NCI-H2227 (cell line): ENCODE measurements around the gene CD300LB.

ENCODE experiments used
- DNase-seq: peaks from one replicate; lab custom pipeline; 2025; ENCODE audit not compliant: unreplicated experiment; lab: John Stamatoyannopoulos, UW

Gene CD300LB

DNA sequence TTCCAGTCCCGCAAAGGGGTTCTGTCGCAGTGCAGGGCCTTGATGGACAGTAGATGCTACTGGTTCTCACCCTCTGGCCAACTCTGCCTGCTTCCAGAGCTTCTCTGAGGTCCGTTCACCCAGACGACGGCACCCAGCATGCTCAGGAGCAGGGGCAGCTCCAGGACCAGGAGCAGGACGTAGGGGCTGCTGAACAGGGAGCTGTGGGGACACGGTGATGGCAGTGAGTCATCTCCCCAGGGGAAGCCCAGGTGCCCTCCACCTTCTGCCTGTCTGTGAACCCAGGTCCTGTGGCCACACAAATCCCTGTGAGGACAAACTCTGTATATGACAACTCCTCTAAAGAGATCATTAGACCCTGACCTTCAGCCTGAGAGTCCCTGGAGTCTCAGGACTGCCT, 18.1 kb upstream of the CD300LB start:
- no peak for DNase-seq

DNA sequence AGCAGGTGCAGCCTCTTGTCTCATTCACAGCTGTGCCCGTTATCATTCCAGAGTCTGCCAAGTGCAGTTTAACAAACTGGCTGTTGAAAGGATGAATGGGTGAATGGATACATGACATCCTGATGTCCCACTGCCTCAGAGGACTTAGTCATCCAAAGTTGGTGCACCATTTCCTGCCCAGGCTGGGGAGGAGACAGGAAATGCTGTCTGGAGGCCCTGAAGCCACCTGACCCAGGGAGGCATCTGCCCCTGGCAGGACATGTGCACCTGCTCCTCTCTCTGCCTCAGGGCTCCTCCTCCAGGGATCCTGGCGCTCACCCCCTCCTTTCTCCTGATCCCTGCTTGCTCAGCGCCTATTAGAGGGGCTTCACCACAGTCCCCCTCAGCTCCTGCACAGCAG, 16.5 kb upstream of the CD300LB start:
- no peak for DNase-seq

DNA sequence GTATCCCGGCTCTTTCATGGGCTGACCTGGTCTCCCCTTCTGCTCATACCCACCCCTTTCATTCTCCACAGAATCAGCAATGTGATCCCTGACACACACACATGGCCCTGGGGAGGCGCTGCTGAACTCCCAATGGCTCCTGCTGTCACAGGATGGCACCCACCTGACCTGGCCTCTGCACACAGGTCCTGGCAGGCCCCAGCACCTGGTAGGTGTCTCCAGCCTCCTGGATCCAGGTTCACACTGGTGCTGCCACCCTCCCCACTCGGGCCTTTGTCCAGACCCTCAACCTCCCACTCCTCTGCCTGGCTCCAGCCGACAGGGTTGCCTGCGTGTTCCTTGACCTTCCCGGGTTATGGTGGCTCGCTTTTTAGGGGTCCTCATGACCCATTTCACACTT, 16.0 kb upstream of the CD300LB start:
- no peak for DNase-seq

DNA sequence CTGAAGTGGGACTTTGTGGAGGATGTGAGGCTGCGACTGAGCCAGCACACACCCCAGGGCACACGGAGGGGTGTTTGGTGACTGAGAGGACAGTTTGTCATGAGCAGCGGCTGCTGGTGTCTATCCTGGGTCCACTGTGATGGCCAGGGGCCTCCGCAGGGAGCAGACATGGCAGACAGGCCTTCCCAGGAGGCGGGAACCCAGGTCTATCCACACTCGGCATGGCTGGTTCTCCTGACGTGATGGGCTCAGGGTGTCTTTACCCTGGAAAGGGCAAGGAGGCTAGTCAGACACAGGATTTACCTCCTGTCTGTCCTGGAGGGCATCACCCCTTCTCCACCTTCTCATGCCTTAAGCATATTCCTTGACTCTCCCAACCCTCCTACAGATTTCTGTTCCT, 15.3 kb upstream of the CD300LB start:
- DNase-seq: no peak

DNA sequence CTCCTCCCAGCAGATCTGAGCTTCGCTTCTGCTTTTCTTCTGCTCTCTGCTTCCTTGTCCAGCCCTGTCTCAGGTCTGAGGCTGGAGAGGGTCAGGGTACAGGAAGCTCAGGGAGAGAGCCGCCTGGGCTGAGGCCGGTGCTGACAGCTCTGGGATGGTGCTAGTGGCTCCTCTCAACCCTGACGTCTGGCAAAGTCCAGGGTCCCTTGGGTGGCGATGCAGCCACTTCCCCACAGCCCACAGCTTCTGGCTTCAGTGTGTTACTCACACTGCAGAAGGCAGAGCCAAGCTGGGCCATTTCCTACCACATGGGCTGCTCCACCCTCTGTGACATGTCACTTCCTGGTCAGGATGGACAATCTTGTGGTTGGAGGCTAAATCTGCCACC, 14.6 kb upstream of the CD300LB start, which contains the start of gene CD300C:
TSS of gene CD300C (minus strand) at position 273 of the 388 bp plus-strand sequence. CDS start 333 bp downstream, outside the sequence.
- no peak for DNase-seq

DNA sequence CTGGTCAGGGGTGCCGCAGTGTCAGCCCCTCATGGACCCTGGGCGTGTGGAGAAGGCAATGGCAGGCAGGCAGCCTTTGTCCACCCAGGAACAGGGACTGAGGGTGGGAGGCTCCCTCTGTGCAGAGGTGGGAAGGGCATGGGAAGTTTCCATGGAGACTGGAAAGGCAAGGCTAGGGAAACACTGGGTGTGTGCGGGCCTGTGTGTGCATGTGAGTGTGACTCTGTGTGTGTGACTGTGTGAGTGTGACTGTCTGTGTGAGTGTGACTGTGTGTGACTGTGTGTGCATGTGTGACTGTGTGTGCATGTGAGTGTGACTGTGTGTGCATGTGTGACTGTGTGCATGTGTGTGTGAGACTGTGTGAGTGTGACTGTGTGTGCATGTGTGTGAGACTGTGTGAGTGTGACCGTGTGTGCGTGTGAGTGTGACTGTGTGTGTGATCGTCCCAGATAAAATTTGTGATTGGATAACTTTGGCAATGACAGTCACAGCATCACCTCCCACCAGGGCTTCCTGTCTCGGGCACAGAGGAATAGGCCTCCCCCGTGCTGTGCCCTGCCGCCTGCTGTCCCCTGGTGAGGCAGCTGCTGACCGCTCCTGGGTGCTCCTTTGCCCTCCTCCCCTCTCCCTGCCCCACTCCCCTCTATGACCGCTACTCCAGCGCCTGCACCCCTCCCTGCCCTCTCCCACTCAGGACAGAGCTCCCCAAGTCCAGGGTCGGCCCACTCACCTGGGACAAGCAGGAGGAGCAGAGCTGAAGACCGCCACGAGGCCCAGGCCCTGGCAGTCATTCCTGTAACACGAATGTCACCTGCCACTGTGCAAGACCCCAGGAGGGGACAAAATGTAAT, 13.9 kb upstream of the CD300LB start:
- no peak for DNase-seq

DNA sequence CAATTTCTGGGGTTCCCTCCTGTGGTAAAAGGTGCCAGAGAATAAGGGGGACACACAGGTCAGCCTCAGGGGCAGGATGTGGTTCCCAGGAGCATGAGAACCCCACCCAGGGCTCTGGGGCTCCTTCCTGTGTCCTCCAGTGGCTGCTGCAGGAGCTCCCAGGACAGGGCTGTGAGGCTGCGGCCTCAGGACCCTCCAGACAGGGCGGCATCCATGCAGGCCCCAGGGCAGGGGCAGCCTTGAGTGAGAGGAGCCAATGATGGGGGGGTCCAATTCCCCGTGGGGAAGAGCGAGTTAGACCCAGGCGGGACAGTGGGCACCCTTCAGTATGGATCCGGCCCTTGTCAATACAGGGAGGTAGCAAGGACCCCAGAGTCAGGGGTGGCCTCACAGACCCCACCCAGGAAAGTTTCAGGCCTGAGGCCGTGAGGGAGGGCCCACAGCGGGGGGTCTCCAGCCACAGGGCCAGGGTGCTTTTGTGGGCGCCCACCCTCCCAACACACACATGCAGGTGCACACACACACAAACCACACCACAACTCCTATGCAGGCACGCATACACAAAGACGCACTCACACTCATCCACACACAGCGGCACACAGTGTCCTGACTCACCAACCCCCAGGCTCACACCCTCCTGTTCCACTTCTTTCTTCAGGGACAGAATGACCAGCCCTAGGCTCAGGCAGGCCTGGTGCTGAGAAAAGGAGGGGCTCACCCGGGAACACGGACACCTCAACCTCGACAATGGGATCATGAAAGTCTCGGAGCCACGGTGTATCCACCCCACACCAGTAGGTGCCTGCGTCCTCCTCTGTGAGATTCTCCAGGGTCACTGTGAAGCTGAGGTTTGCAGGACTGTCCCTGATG, 12.9 kb upstream of the CD300LB start:
- no peak for DNase-seq

DNA sequence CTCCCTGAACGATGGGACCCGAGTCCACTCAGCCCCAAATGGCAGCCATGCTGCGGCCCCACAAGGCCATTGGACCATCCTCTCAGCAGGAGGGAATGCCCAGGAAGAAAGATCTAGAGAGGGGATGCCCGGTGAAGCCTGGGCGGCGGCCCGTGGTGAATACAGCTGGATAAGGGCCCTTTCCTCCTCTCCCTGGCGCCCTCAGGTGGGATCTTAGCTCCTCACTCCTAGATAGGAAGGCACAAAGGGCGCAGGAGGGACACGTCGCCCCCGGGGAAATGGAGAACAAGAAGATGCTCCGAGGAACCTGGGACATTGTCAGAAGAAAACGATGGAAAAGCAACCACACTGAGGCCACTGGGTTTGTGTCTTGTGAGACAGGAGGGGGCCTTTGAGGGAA, 12.1 kb upstream of the CD300LB start:
- DNase-seq: no peak

DNA sequence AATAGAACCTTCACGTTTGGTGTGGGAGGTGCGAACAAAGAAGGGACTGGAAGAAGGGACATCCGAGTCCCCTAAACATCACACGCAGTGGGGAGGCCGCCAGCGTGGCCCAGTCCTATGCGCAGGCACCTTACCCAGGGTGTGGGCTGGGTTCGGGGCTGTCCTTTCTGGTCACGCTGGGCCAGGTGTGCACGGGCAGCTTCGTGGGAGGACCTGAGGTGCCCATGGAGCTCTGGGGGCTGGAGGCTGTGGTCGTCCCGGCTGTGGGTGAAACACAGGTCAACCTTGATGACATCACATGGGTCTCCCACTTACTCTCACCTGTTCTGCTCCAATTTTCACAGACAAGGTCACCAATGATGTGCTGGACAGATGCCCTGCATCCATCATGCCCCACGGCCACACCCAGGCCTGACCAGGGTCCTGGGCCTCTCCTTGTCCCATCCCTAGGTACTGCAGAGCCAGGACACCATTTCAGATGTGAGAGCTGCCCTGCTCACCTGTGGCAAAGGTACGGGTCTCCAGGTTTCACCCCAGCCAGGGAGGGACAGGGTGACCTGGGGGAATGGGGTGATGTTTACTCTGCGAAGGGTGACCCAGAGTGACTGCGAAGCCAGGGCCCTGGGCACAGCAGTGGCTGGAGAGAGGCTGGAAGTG, 11.6 kb upstream of the CD300LB start:
- DNase-seq: no peak

DNA sequence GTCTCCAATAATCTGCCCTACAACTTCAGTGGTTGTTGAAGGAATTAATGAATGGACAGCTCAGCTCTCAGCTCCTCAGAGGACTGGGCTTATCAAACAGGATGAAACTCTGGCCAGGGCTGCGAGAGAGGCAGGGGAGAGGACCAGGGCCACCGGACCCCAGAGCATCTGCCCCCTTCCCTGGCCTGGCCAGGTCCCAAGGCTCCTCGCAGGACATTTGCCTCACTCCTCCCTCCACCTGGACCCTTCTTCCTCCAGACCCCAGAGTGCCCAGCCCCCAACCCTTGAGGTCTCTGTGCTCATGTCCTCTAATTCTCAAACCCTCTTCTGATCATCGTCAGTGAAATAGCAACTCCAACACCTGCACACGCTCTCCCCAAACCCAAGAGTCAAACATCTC, 10.9 kb upstream of the CD300LB start:
- no peak for DNase-seq

DNA sequence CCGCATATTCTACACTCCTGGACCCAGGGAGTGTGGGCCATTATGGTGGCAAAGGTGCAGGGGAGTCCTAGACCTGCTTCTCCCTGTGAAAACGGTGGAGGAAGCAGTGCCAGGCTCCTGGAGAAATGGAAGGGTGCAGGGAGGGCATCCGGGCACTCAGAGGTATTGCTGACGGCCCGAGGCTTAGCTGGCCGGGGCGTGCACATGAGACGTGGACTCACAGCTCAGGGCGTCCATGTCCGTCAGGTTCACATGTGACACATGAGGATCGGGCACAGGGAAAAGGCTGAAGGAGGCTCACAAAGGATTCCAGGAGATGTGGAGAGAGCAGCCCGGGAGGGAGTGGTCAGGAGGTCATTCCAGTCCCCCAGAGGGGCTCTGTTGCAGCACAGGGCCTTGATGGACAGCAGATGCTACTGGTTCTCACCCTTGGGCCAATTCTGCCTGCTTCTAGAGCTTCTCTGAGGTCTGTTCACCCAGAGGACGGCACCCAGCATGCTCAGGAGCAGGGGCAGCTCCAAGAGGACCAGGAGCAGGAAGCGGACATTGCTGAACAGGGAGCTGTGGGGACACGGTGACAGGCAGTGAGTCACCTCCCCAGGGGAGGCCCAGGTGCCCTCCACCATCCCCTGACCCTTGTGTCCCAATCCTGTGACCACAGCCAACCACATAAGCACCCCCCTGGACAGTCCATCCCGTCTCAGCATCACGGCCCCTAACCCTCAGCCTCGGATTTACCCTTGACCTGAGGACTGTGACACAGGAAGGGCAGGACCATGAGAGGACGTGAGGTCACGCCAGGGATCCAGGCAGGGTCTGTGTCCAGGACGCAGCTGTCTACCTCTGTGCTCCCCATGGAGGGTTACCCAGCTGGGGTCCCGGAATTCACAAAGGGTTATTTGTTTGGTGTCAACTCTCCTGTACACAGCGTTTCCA, 10.2 kb upstream of the CD300LB start:
- DNase-seq: no peak

DNA sequence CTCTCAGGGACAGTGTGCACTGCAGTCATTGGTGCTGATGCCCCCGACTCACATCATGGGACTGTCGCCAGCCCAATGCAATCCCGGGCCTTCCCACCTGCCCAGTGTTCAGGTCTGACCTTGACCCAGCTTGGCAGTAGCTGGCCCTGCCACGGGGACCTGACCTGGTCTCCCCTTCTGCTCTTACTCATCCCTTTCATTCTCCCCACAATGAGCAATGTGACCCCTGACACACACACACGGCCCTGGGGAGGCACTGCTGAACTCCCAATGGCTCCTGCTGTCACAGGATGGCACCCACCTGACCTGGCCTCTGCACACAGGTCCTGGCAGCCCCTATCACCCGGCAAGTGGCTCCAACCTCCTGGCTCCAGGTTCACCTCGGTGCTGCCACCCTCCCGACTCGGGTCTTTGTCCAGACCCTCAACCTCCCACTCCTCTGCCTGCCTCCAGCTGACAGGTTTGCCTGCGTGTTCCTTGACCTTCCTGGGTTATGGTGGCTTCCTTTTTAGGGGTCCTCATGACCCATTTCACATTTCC, 8.1 kb upstream of the CD300LB start:
- DNase-seq: no peak

DNA sequence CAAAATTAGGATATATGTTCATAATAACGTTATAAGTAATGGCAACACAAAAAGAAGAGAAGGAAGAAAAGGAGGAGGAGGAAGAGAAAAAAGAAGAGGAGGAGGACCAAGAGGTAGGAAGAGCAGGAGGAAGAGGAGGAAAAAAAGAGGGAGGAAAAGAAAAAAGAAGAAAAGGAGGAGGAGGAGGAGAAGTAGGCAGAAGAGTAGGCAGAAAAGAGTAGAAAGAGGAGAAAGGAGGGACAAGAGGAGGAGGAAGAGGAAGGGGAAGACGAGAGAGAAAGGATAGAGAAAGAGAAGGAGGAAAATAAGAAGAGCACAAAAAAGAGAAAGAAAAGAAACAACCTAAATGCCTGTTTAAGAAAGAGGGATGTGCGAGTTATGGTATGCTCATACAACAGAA, 5.6 kb upstream of the CD300LB start:
- DNase-seq: no peak

DNA sequence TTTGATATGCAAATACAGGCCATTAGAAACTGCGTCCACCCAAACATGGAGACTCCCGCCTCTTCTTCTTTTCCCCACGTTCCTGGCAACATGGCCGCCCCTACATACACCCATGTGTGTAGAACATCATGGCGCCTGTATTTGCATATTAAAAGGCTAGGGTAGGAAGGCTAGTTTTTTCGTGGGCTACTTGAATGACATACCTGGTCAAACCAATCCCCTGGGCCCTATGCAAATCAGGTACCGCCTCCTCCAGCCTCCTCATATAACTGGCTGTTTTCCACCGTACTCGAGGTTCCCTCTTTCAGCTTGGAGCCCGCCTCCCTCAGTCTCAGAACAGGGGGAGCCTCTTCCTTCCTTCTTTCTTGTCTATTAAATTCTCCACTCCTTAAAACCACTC, 840 bp upstream of the CD300LB start:
- no peak for DNase-seq

DNA sequence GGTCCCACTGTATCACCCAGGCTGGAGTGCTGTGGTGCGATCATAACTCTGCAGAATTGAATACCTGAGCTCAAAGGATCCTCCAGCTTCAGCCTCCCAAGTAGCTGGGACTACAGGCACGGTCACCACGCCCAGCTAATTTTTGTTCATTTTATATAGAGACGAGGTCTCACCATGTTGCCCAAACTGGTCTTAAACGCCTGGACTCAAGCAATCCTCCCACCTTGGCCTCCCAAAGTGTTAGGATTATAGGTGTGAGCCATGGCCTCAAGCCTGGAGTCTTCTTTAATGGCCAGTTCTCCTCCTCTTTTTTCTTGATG, 484 bp downstream of the CD300LB start:
- no peak for DNase-seq

DNA sequence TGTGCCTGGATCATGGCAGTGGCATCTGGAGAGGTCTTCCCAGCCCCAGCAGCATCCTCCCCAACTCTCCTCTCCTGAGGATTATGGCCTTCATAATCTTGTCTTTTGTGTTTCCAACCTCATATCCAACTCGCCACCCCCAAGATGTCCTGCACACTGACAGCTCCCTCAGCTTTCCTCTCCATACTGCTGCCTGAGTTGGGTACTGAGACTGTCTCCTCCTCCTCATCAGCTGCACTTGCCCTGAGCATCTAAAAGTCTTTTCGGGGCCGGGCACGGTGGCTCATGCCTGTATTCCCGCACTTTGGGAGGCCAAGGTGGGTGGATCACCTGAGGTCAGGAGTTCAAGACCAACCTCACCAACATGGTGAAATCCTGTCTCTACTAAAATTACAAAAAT, 2.0 kb downstream of the CD300LB start:
- DNase-seq: no peak

DNA sequence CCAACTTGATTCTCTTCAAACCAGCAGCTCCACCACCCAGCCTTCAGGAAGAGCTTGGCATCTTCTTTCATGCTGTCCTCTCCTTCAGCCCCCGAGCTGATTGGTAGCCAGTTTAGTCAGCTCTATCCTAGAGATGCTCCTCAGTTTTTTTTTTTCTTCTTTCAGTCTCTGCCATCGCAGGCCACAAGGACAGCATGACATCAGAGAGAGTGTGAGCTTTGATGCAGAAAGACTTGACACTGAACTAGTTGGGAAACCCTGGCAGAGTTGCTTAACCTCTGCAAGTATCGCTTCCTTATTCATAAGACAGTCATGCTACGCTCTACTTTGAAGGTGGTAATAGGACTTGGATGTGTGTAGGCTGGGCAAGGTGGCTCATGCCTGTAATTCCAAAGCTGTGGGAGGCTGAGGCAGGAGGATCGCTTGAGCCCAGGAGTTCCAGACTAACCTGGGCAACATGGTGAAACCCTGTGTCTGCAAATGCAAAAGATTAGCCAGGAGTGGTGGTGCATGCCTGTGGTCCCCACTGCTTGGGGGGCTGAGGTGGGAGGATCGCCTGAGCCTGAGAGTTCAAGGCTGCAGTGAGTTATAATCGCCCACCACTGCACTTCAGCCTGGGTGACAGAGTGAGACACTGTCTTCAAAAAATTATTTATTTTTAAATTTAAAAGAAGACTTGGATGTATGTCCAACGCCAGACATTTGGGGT, 2.6 kb downstream of the CD300LB start:
- DNase-seq: no peak

DNA sequence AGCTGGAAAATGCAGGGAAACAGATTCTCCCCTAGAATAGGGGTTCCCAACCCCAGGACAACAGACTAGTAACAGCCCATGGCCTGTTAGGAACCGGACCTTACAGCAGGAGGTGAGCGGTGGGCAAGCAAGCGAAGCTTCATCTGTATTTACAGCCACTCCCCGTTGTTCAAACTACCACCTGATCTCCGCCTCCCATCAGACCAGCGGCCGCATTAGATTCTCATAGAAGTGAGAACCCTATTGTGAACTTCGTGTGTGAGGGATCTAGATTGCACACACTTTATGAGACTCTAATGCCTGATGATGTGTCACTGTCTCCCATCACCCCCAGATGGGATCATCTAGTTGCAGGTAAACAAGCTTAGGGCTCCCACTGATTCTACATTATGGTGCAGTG, 3.5 kb downstream of the CD300LB start:
- DNase-seq: no peak

DNA sequence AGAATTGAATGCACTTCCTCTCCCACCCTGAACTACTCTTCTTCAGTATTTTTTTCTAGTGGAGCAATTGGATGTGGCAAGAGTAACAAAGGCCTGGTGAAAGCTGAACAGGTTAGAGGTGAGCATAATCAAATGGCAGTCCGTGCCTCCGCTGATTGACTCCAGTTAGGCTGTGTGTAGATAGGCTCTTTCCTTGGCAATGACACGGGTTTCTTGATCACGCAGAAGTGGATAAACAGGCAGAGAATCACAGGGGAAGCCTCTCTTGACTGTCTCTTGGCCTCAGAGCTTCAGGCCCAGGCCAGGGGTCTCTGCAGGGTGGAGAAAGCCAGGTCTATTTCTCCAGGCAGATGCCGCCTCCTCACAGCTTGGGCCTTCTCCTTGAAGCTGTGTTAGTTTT, 4.2 kb downstream of the CD300LB start:
- no peak for DNase-seq

DNA sequence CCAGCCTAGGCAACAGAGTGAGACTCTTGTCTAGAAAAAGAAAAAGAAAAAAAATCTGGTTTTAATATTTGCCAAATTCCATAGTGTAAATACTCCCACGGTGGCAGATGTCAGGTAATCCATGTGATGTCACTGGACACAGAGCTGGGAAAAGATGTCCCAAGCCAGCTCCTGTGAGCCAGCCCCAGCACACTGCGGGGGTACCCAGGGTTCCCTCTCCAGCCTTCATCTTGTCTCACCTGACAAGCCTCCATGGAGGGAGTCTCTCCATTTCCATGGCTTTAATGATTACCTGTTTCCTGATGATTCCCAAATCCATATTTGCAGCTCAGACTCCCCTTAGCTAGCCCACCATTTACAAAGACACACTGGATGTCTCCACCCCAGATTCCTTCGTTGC, 4.6 kb downstream of the CD300LB start:
- DNase-seq: no peak
